ENCODE measurements around the gene ATG13.

- TF ChIP-seq POLR2A (IDR thresholded peaks at IDR 0.05; ENCODE audit: low read length) (no peak), GATA1 (IDR thresholded peaks at IDR 0.05; ENCODE audit: low read depth, low read length) (no peak)
These were observed 22.0 kb downstream of the ATG13 start for GRCh38 chr11:46639197-46639839.

All from erythroblast (primary cell).